HUES64 (cell line): Measurements from ENCODE around the gene GLRA3.
"Not testable (repeated sequence)": the region's sequence is repeated elsewhere in the genome, so short reads cannot be mapped to it uniquely, and the experiment has no call there.

Experiments
- H3K27ac ChIP-seq: 2 replicates; pipeline ENCODE4 v1.7.0; 2013; ENCODE audit warnings: low read depth, low read length, inconsistent platforms
- H3K27me3 ChIP-seq: 2 replicates; pipeline ENCODE4 v1.6.1; 2013; ENCODE audit warnings: mild to moderate bottlenecking, low read length; ENCODE audit not compliant: insufficient read depth
- H3K36me3 ChIP-seq: 2 replicates; pipeline ENCODE4 v1.6.1; 2013; ENCODE audit warnings: mild to moderate bottlenecking, low read length; ENCODE audit not compliant: insufficient read depth
- H3K4me1 ChIP-seq: 2 replicates; pipeline ENCODE4 v1.6.1; 2013; ENCODE audit warnings: mild to moderate bottlenecking, low read length, moderate library complexity; ENCODE audit not compliant: insufficient read depth
- H3K4me3 ChIP-seq: 2 replicates; pipeline ENCODE4 v1.5.1; 2013; ENCODE audit warnings: mild to moderate bottlenecking, low read length, moderate library complexity
- H3K9ac ChIP-seq: 2 replicates; pipeline ENCODE4 v1.6.1; 2013; ENCODE audit warnings: mild to moderate bottlenecking, low read depth, low read length
- H3K9me3 ChIP-seq: 2 replicates; pipeline ENCODE4 v1.6.1; 2013; ENCODE audit warnings: low read depth, low read length; ENCODE audit not compliant: insufficient read depth
- WGBS: fragments of 150-250, 120-280 bp; methylation state at CpG from one replicate; pipeline ENCODE4 v1.1.7; 2013; ENCODE audit warnings: missing lambda C conversion rate; 5-methylcytosine and 5-hydroxymethylcytosine counted together

GLRA3 gene

GRCh38 chr4:174810834-174811233 is 18.2 kb downstream of the GLRA3 start:
- WGBS = no CpG with 5 or more reads among the region's 2 CpGs

GRCh38 chr4:174808836-174809235 is 20.2 kb downstream of the GLRA3 start:
- 98% methylated on average over 4 of the region's 5 CpGs for WGBS
- 0 out of 2 replicates have a peak, but pooled peaks cover 1% of the 10 kb centered on the region for H3K9me3 ChIP-seq
- H3K4me1 ChIP-seq = peaks cover 11% of the 10 kb centered on the region
- H3K36me3 ChIP-seq = no peaks in the 10 kb centered on the region
- H3K27me3 ChIP-seq = no peaks in the 10 kb centered on the region
- H3K9ac ChIP-seq = no peak overlapping the region
- no peak overlapping the region for H3K27ac ChIP-seq
- no peak overlapping the region for H3K4me3 ChIP-seq

More at GRCh38 chr4:174810834-174811233, 18.2 kb downstream of the GLRA3 start:
- H3K4me3 ChIP-seq = no peak overlapping the region
- no peaks in the 10 kb centered on the region for H3K27me3 ChIP-seq
- H3K4me1 ChIP-seq = peaks cover 11% of the 10 kb centered on the region
- peaks cover 21% of the 10 kb centered on the region for H3K9me3 ChIP-seq
- H3K27ac ChIP-seq = no peak overlapping the region
- H3K9ac ChIP-seq = no peak overlapping the region
- no peaks in the 10 kb centered on the region for H3K36me3 ChIP-seq

GRCh38 chr4:174808119-174808518 is 20.9 kb downstream of the GLRA3 start:
- Histone ChIP-seq H3K4me3 (no peak overlapping the region), H3K27me3 (no peaks in the 10 kb centered on the region), H3K9me3 (no peaks in the 10 kb centered on the region), H3K4me1 (peaks cover 11% of the 10 kb centered on the region), H3K27ac (no peak overlapping the region), H3K36me3 (no peaks in the 10 kb centered on the region), H3K9ac (no peak overlapping the region)
- 93% methylated on average over 2 of the region's 2 CpGs for WGBS

GRCh38 chr4:174805746-174806145 is 23.3 kb downstream of the GLRA3 start:
- Histone ChIP-seq H3K4me3 (no peak overlapping the region), H3K36me3 (no peaks in the 10 kb centered on the region), H3K27ac (no peak overlapping the region), H3K27me3 (no peaks in the 10 kb centered on the region), H3K4me1 (peaks cover 4% of the 10 kb centered on the region), H3K9ac (no peak overlapping the region), H3K9me3 (no peaks in the 10 kb centered on the region)
- 94% methylated on average over 1 of the region's 1 CpG for WGBS

GRCh38 chr4:174794543-174795094 is 34.4 kb downstream of the GLRA3 start:
- Histone ChIP-seq H3K9me3 (peaks cover 4% of the 10 kb centered on the region; the same call in 1 of the 2 replicates), H3K4me1 (no peaks in the 10 kb centered on the region), H3K36me3 (no peaks in the 10 kb centered on the region), H3K4me3 (no peak overlapping the region), H3K9ac (no peak overlapping the region), H3K27ac (no peak overlapping the region), H3K27me3 (no peaks in the 10 kb centered on the region)
- no CpG with 5 or more reads among the region's 3 CpGs for WGBS

GRCh38 chr4:174789657-174790056 is 39.4 kb downstream of the GLRA3 start:
- Histone ChIP-seq H3K27ac (no peak overlapping the region), H3K4me1 (no peaks in the 10 kb centered on the region), H3K36me3 (no peaks in the 10 kb centered on the region)

GRCh38 chr4:174778274-174778986 is 50.6 kb downstream of the GLRA3 start:
- not testable (repeated sequence) for H3K4me1 ChIP-seq, H3K9me3 ChIP-seq, H3K27ac ChIP-seq, H3K36me3 ChIP-seq, H3K27me3 ChIP-seq
- WGBS = 84% methylated on average over 24 of the region's 28 CpGs
- peak overlapping the region; percentile 32; the same call in 1 of the 2 replicates for H3K4me3 ChIP-seq
- peak overlapping the region; percentile 40; the same call in 1 of the 2 replicates for H3K9ac ChIP-seq

More at GRCh38 chr4:174789657-174790056, 39.4 kb downstream of the GLRA3 start:
- H3K4me3 ChIP-seq = no peak overlapping the region
- no peaks in the 10 kb centered on the region for H3K27me3 ChIP-seq
- H3K9ac ChIP-seq = no peak overlapping the region
- H3K9me3 ChIP-seq = no peaks in the 10 kb centered on the region

- H3K27ac ChIP-seq = no peak overlapping the region
- no CpG with 5 or more reads among the region's 1 CpG for WGBS
- H3K27me3 ChIP-seq = no peaks in the 10 kb centered on the region
- H3K4me3 ChIP-seq = no peak overlapping the region
- H3K9ac ChIP-seq = no peak overlapping the region
- no peaks in the 10 kb centered on the region; the same call in 1 of the 2 replicates for H3K4me1 ChIP-seq
- H3K9me3 ChIP-seq = no peaks in the 10 kb centered on the region
- H3K36me3 ChIP-seq = no peaks in the 10 kb centered on the region
Measured at GRCh38 chr4:174775366-174775765, 53.7 kb downstream of the GLRA3 start.

GRCh38 chr4:174764105-174764729 is 64.8 kb downstream of the GLRA3 start:
- WGBS = 60% methylated on average over 1 of the region's 7 CpGs
- H3K27me3 ChIP-seq = no peaks in the 10 kb centered on the region

GRCh38 chr4:174763454-174764104 is 65.5 kb downstream of the GLRA3 start:
- whole genome bisulfite sequencing = 88% methylated on average over 4 of the region's 4 CpGs
- Histone ChIP-seq H3K27me3 (no peaks in the 10 kb centered on the region), H3K4me1 (no peaks in the 10 kb centered on the region), H3K27ac (no peak overlapping the region), H3K36me3 (no peaks in the 10 kb centered on the region), H3K9ac (no peak overlapping the region), H3K9me3 (no peaks in the 10 kb centered on the region), H3K4me3 (no peak overlapping the region)

More at GRCh38 chr4:174764105-174764729, 64.8 kb downstream of the GLRA3 start:
- no peak overlapping the region for H3K27ac ChIP-seq
- no peaks in the 10 kb centered on the region for H3K9me3 ChIP-seq
- no peak overlapping the region for H3K4me3 ChIP-seq
- no peaks in the 10 kb centered on the region for H3K4me1 ChIP-seq
- H3K36me3 ChIP-seq = no peaks in the 10 kb centered on the region
- no peak overlapping the region for H3K9ac ChIP-seq

GRCh38 chr4:174761451-174761850 is 67.6 kb downstream of the GLRA3 start:
- H3K9ac ChIP-seq = no peak overlapping the region
- no peaks in the 10 kb centered on the region for H3K9me3 ChIP-seq
- no peaks in the 10 kb centered on the region for H3K36me3 ChIP-seq
- 100% methylated on average over 1 of the region's 1 CpG for WGBS
- H3K27me3 ChIP-seq = no peaks in the 10 kb centered on the region
- no peak overlapping the region for H3K4me3 ChIP-seq
- H3K4me1 ChIP-seq = peaks cover 6% of the 10 kb centered on the region; the same call in 1 of the 2 replicates
- no peak overlapping the region for H3K27ac ChIP-seq
